GM18907 (cell line): Measurements from ENCODE around the gene SOX18.
"Not testable (repeated sequence)": the region's sequence is repeated elsewhere in the genome, so short reads cannot be mapped to it uniquely, and the experiment has no call there.

ENCODE experiments used
- ATAC-seq: cut with Tn5 transposase; IDR thresholded peaks from one replicate; pipeline ENCODE4 v1.9.1; 2021; ENCODE audit warnings: mild to moderate bottlenecking, moderate library complexity; ENCODE audit not compliant: unreplicated experiment

Gene SOX18

GRCh38 chr20:64049060-64049877 lies at the start of gene SOX18:
Gene SOX18, minus strand, starts transcription at chr20:64049639. Its CDS starts 123 bp downstream, at chr20:64049516.
- ATAC-seq: no peak

- ATAC-seq: no peak
Observed at GRCh38 chr20:64098471-64099013, 49.1 kb upstream of the SOX18 start.

GRCh38 chr20:64096535-64096934 lies 47.1 kb upstream of the SOX18 start:
- no peak for ATAC-seq

- no peak for ATAC-seq
Observed at GRCh38 chr20:64095927-64096326, 46.5 kb upstream of the SOX18 start.

GRCh38 chr20:64095455-64095854 lies 46.0 kb upstream of the SOX18 start:
- no peak for ATAC-seq

- no peak for ATAC-seq
Observed at GRCh38 chr20:64093013-64093503, 43.6 kb upstream of the SOX18 start.

- ATAC-seq: no peak
Observed at GRCh38 chr20:64092258-64093012, 43.0 kb upstream of the SOX18 start.

- ATAC-seq: no peak
Observed at GRCh38 chr20:64091770-64092169, 42.3 kb upstream of the SOX18 start.

- no peak for ATAC-seq
Observed at GRCh38 chr20:64091340-64091739, 41.9 kb upstream of the SOX18 start.

GRCh38 chr20:64090165-64090564 lies 40.7 kb upstream of the SOX18 start:
- no peak for ATAC-seq

- ATAC-seq: not testable (repeated sequence)
Observed at GRCh38 chr20:64088586-64088985, 39.1 kb upstream of the SOX18 start.

GRCh38 chr20:64087226-64087825 lies 37.9 kb upstream of the SOX18 start:
- ATAC-seq: not testable (repeated sequence)

- no peak for ATAC-seq
Observed at GRCh38 chr20:64086801-64087200, 37.4 kb upstream of the SOX18 start.

- ATAC-seq: no peak
Observed at GRCh38 chr20:64084685-64085152, 35.3 kb upstream of the SOX18 start.

- ATAC-seq: no peak
Observed at GRCh38 chr20:64083804-64084684, 34.6 kb upstream of the SOX18 start, which contains the start of gene LKAAEAR1. Gene LKAAEAR1, minus strand, starts transcription at chr20:64084398. Its CDS starts 179 bp downstream, at chr20:64084219.

- ATAC-seq: no peak
Observed at GRCh38 chr20:64083378-64083803, 34.0 kb upstream of the SOX18 start.

GRCh38 chr20:64082820-64083377 lies 33.5 kb upstream of the SOX18 start:
- no peak for ATAC-seq

- ATAC-seq: no peak
Observed at GRCh38 chr20:64082126-64082731, 32.8 kb upstream of the SOX18 start.

- no peak for ATAC-seq
Observed at GRCh38 chr20:64081624-64081964, 32.2 kb upstream of the SOX18 start.
